Stimulated activated naive CD8-positive, alpha-beta T cell treated with anti-CD3 and anti-CD28 coated beads, Interleukin-15, amount 100 ng/mL, for 72 hours (primary cell): ENCODE data around the gene HAND2.
A peak's percentile ranks its signal among the peaks of the same experiment; 100 is the strongest.

Experiments used
- ATAC-seq: fragments of 150-1000 bp; cut with Tn5 transposase; 2 replicates; pipeline ENCODE4 v1.10.0; 2021; ENCODE audit warnings: mild to moderate bottlenecking, moderate library complexity
- DNase-seq, 2 donors: peaks; one replicate each; pipeline ENCODE4 v3.0.0; 2021 to 2022
- H3K27ac Mint-ChIP-seq, 2 donors: one replicate each; pipeline ENCODE4 v1.8.0; 2022; ENCODE audit warnings: mild to moderate bottlenecking in 2 of 2, mixed read lengths in 2 of 2, moderate library complexity in 2 of 2
- H3K27me3 Mint-ChIP-seq: one replicate; pipeline ENCODE4 v1.8.0; 2022; ENCODE audit warnings: mixed read lengths
- H3K4me1 Mint-ChIP-seq: one replicate; pipeline ENCODE4 v1.8.0; 2022; ENCODE audit warnings: mild to moderate bottlenecking, mixed read lengths
- H3K4me3 Mint-ChIP-seq, 2 donors: one replicate each; pipeline ENCODE4 v1.8.0; 2022; ENCODE audit warnings: mild to moderate bottlenecking in 2 of 2, mixed read lengths in 2 of 2, moderate library complexity in 1 of 2
- H3K9me3 Mint-ChIP-seq, 2 donors: one replicate each; pipeline ENCODE4 v1.8.0; 2022; ENCODE audit warnings: mixed read lengths in 2 of 2

The HAND2 gene

GRCh38 chr4:173486714-173487392, 43.2 kb downstream of the HAND2 start:
- H3K4me3 Mint-ChIP-seq: no peak overlapping the region
- no peak for ATAC-seq
- no peaks in the 10 kb centered on the region for H3K9me3 Mint-ChIP-seq
- no peak overlapping the region for H3K27ac Mint-ChIP-seq
- peaks cover 8% of the 10 kb centered on the region for H3K27me3 Mint-ChIP-seq
- H3K4me1 Mint-ChIP-seq: peaks cover 7% of the 10 kb centered on the region
- no peak for DNase-seq

GRCh38 chr4:173485164-173485563, 44.9 kb downstream of the HAND2 start:
- Mint-ChIP-seq H3K9me3 (no peaks in the 10 kb centered on the region), H3K4me3 (no peak overlapping the region), H3K4me1 (no peaks in the 10 kb centered on the region), H3K27ac (no peak overlapping the region), H3K27me3 (no peaks in the 10 kb centered on the region)
- ATAC-seq (peak; percentile 42), DNase-seq (no peak)

- H3K4me3 Mint-ChIP-seq: no peak overlapping the region
- no peaks in the 10 kb centered on the region for H3K27me3 Mint-ChIP-seq
- no peak for ATAC-seq
- H3K4me1 Mint-ChIP-seq: no peaks in the 10 kb centered on the region
- no peak overlapping the region for H3K27ac Mint-ChIP-seq
- DNase-seq: no peak
- H3K9me3 Mint-ChIP-seq: no peaks in the 10 kb centered on the region
These were observed 47.6 kb downstream of the HAND2 start for GRCh38 chr4:173482330-173482931.

- Mint-ChIP-seq H3K27me3 (peaks cover 8% of the 10 kb centered on the region), H3K4me3 (no peak overlapping the region), H3K9me3 (no peaks in the 10 kb centered on the region), H3K4me1 (no peaks in the 10 kb centered on the region), H3K27ac (no peak overlapping the region)
- ATAC-seq (no peak), DNase-seq (no peak)
These were observed 51.1 kb downstream of the HAND2 start for GRCh38 chr4:173478913-173479283.

- DNase-seq: no peak
- no peaks in the 10 kb centered on the region for H3K4me1 Mint-ChIP-seq
- peaks cover 12% of the 10 kb centered on the region for H3K27me3 Mint-ChIP-seq
- no peak overlapping the region for H3K4me3 Mint-ChIP-seq
- H3K27ac Mint-ChIP-seq: no peak overlapping the region
- no peaks in the 10 kb centered on the region for H3K9me3 Mint-ChIP-seq
- no peak for ATAC-seq
These were observed 51.7 kb downstream of the HAND2 start for GRCh38 chr4:173478201-173478912.

GRCh38 chr4:173477016-173477415, 53.0 kb downstream of the HAND2 start:
- no peak for ATAC-seq
- no peaks in the 10 kb centered on the region for H3K4me1 Mint-ChIP-seq
- H3K27ac Mint-ChIP-seq: no peak overlapping the region
- H3K9me3 Mint-ChIP-seq: no peaks in the 10 kb centered on the region
- no peak for DNase-seq
- peaks cover 16% of the 10 kb centered on the region for H3K27me3 Mint-ChIP-seq
- H3K4me3 Mint-ChIP-seq: no peak overlapping the region
